ENCODE measurements around the gene ELP2.

Gene ELP2

GRCh38 chr18:36229188-36229587 is 99.5 kb downstream of the ELP2 start:
- no peak overlapping the region for H3K9ac ChIP-seq (ENCODE audit: low read depth, low read length)
- no peaks in the 10 kb centered on the region for H3K4me1 ChIP-seq (ENCODE audit: insufficient read depth, low read length)
- no peaks in the 10 kb centered on the region for H3K36me3 ChIP-seq (ENCODE audit: insufficient read depth, low read length)
- H3K9me3 ChIP-seq (ENCODE audit: control insufficient read depth, insufficient read depth, low read length): no peaks in the 10 kb centered on the region; the same call in 1 of the 2 replicates
